ENCODE data around the gene KDM7A.
A peak's percentile ranks its signal among the peaks of the same experiment; 100 is the strongest.

KDM7A gene, protein sequence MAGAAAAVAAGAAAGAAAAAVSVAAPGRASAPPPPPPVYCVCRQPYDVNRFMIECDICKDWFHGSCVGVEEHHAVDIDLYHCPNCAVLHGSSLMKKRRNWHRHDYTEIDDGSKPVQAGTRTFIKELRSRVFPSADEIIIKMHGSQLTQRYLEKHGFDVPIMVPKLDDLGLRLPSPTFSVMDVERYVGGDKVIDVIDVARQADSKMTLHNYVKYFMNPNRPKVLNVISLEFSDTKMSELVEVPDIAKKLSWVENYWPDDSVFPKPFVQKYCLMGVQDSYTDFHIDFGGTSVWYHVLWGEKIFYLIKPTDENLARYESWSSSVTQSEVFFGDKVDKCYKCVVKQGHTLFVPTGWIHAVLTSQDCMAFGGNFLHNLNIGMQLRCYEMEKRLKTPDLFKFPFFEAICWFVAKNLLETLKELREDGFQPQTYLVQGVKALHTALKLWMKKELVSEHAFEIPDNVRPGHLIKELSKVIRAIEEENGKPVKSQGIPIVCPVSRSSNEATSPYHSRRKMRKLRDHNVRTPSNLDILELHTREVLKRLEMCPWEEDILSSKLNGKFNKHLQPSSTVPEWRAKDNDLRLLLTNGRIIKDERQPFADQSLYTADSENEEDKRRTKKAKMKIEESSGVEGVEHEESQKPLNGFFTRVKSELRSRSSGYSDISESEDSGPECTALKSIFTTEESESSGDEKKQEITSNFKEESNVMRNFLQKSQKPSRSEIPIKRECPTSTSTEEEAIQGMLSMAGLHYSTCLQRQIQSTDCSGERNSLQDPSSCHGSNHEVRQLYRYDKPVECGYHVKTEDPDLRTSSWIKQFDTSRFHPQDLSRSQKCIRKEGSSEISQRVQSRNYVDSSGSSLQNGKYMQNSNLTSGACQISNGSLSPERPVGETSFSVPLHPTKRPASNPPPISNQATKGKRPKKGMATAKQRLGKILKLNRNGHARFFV
- 52.6 to 121 (median 79.4) reads per million in 17 experiments for total RNA-seq

GRCh38 chr7:140176811-140177702, at the start of gene KDM7A:
Gene KDM7A, minus strand, starts transcription at chr7:140176983. Its CDS starts 46 bp downstream, at chr7:140176937.
- peak; percentile 98 to 100 (median 100) for DNase-seq

- DNase-seq, result no peak
Measured at GRCh38 chr7:140225562-140226249, 48.9 kb upstream of the KDM7A start.

- no peak for DNase-seq
Measured at GRCh38 chr7:140223515-140224221, 46.9 kb upstream of the KDM7A start.

- no peak for DNase-seq
Measured at GRCh38 chr7:140222814-140223213, 46.0 kb upstream of the KDM7A start.

DNA sequence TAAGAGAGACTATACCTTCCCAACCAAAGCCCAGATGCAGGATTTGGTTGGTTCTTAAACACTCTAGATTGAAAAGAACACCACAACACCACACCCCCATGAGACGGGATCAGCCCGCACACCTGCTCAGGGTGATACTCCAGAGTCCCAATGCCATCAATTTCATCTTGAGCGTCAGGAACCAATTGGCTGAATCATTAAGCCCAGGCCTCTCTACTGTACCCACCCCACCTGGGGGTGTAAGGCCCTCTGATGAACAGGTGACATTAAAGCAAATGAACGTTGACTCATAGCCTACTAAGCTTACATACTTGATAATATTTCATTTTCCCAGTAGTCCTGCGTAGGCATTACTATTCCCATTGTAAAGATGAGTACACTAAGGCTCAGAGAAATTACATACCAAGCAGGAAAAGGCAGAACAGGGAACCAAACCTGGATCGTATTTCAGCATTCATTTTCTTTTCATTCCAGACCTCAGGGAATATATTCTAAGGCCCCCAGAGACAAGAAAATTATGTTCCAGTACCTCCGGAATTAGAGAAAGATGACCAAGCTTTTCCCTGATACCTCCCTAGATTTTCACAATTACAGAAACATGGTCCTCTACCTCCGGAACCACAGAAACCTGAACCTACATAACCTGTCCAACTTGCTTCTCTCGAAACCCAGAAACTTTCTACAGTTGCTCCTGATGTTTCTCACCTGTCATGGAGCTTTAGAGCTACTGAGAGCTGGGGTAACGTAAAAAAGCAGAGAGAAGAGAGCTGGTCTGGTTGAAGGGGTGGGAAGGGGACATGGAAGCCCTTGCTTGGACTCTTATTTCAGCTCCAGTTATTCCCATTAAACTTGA, 43.1 kb upstream of the KDM7A start:
- no peak for DNase-seq

DNA sequence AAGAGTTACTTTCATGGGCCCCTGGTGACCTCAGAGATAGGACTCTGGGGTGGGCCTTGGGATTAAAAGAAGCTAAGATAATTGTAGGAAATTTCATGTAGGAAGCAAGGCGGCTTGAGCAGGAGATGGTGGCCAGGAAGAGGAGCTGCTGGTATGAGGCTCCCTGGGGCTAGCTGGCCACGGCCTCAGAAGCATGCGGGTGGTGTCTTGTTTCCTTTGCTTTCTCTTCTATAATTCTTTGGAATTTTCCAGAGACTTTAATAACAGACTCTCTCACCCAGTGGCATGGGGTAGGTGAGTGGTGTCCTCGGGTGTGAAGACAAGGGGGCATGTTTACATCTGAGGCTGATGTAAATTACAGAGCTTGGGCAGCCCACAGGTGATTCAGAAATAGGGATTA, 41.9 kb upstream of the KDM7A start:
- DNase-seq, result no peak

DNA sequence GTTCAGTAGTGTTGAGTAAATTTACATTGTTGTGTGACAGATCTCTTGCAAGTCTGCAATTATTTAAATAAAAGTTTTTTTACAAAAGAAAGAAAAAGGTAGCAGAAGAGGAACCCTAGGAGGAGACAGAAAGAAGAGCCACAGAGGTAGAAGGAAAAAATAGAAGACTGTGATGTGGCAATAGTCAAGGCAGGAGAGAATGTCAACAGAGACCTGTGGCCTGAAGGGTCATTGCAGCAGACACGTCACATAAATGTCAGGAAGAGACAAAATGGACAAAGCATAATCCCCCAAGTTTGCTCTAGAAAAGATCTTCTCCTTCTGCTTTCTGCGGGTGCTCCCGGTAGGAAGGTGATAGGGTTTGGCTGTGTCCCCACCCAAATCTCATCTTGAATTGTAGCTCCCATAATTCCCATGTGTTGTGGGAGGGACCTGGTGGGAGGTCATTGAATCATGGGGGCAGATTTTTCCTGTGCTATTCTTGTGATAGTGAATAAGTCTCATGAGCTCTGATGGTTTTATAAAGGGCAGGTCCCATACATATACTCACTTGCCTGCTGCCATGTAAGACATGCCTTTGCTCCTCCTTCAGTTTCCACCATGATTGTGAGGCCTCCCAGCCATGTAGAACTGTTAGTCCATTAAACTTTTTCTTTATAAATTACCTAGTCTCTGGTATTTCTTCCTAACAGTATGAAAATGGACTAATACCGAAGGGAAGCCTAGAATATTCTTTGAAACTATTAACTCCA, 41.1 kb upstream of the KDM7A start:
- no peak for DNase-seq

- DNase-seq, result no peak
Measured at GRCh38 chr7:140215281-140215680, 38.5 kb upstream of the KDM7A start.

GRCh38 chr7:140214075-140214684, 37.4 kb upstream of the KDM7A start:
- peak in 1 of 4 experiments; percentile 17 for DNase-seq

- DNase-seq, result no peak
Measured at GRCh38 chr7:140213684-140214074, 36.9 kb upstream of the KDM7A start.

DNA sequence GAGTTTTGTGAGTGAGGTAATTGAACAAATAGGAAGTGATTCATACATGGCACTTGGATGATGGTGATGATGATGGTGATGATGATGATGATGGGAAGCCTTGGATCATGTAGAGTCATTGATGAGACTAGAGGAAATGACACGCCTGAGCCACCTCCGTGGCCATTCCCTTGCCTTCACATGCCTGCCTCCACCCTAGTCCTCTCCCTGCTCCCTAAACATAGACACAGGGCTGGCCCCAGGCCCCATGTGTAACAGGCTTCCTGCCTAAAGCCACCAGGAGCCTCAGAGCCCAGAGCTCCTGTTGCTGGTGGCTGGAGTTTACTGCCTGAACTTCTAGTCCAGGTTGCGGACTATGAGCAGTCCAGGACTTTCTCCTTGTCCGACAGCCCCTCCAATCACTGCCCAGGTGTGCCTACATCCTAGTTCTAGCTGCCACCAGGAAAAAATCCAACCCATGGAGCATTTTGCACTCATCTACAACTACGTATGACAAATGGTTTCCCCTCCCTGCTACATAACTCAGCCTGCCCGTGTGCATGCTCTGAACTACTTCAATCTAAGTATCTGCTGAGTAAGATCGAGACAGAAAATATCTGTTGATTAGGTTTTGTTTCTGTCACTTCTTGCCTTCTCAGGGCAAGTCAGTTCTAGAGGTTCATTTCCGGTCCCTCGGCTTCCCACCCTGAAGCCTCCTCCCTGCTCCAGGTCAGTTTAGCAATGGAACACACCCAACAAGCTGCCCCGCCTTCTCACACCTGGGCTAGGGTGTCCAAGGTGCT, 35.5 kb upstream of the KDM7A start:
- DNase-seq, result peak; percentile 22 to 62 (median 33)

GRCh38 chr7:140211698-140212097, 34.9 kb upstream of the KDM7A start:
- DNase-seq, result no peak

GRCh38 chr7:140209866-140210609, 33.3 kb upstream of the KDM7A start:
- peak; percentile 87 to 94 (median 92) for DNase-seq

- peak in 2 of 4 experiments; percentile 27 to 34 for DNase-seq
Measured at GRCh38 chr7:140206616-140207389, 30.0 kb upstream of the KDM7A start.

DNA sequence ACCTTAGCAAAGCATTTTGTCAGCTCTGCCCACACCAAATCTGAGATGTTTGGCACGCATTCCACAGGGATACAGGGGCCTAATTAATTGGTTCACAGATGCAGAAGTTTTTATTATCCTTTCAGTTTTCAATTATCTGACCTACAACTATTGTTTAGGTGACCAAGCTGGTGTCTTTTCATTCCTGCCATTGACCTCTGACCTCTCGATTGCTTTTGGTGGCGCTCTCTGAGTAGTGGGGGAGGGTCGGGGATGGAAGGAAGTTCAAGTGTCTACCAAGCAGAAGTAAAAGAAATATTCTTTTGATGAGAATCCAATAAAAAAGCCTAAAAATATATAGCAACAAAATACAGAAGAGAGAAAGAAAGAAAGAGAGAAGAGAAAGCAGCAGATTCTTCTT, 28.8 kb upstream of the KDM7A start:
- DNase-seq, result no peak

GRCh38 chr7:140203556-140203955, 26.8 kb upstream of the KDM7A start:
- DNase-seq, result no peak
